Stimulated activated CD8-positive, alpha-beta memory T cell treated with anti-CD3 and anti-CD28 coated beads, Interleukin-7, amount 100 ng/mL, for 4 hours (primary cell): Measurements from ENCODE around the gene TMEM135.
"Not testable (repeated sequence)": the region's sequence is repeated elsewhere in the genome, so short reads cannot be mapped to it uniquely, and the experiment has no call there.

ENCODE experiments used
- DNase-seq, 2 donors: peaks; one replicate each; pipeline ENCODE4 v3.0.0-alpha.2; 2020; ENCODE audit warnings: low read depth in 2 of 2

TMEM135 gene

GRCh38 chr11:87141980-87142514 lies 104.3 kb downstream of the TMEM135 start:
- DNase-seq = no peak

DNA sequence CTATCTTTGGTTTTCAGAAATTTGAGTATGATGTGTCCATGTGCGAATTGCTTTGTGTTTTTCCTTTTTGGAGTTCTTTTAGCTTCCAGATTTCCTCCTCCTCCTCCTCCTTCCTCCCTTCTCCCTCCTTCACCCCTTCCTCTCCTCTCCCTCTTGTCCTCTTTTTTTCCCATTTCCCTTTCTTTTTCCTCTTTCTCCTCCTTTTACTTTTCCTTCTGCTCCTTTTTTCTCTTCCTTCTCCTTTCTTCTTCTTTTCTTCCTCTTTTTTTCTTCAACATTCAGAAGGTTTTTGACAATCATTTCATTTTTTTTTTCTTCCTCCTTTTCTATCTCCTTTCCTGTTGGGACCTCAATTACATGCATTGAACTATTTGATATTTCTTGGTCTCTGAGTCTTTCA lies 104.9 kb downstream of the TMEM135 start:
- DNase-seq = no peak

DNA sequence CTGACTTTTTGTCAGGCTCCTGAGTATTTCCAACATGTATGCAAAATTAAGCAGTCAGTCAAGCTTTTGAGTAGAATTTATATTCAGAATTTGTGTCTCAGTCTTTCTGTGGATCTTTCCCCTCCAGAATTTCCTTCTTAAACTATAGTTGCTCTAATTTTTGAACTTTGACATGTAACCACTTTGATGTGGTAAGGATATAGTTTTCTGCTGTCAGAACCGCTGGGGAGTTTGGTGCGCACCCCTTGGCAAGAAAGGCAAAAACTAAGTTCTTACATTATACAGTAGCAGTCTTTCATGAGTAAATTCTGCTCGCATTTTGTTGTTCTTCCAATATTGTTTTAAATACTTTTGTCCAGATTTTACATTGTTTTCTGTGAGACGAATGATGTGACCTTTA lies 105.9 kb downstream of the TMEM135 start:
- no peak for DNase-seq

DNA sequence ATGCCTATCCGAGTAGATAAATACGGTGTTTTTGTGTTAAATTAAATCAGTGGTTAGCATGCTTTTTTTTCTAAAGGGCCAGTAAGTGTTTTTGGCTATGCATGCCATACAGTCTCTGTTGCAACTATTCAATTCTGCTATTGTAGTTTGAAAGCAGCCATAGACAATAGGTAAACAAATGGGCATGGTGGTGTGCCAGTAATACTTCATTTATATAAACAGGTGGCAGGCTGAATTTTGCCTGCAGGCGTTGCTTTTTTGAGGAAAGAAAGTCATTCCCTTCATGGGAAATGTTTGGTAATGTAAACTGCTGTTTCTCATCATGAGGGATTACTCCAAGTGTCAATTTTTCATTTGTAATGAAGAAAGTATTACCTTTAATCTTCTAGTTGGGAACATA lies 106.5 kb downstream of the TMEM135 start:
- no peak for DNase-seq

GRCh38 chr11:87148749-87149148 lies 111.0 kb downstream of the TMEM135 start:
- no peak for DNase-seq

DNA sequence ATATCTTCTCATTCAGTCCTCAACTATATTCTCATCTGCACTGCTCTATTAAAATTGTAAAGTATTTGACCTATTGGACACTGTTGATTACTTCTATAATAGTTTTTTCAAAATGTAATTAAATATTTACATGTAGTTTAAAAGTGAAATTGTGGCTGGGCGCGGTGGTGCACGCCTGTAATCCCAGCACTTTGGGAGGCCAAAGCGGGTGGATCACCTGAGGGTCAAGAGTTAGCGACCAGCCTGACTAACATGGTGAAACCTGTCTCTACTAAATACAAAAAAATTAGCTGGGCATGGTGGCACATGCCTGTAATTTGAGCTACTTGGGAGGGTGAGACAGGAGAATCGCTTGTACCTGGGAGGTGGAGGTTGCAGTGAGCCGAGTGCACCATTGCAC lies 112.0 kb downstream of the TMEM135 start:
- not testable (repeated sequence) for DNase-seq

GRCh38 chr11:87150936-87151335 lies 113.2 kb downstream of the TMEM135 start:
- DNase-seq = no peak

- no peak for DNase-seq
These were observed 116.5 kb downstream of the TMEM135 start for GRCh38 chr11:87154246-87154645.

- DNase-seq = no peak
These were observed 119.2 kb downstream of the TMEM135 start for GRCh38 chr11:87156970-87157369.

- DNase-seq = not testable (repeated sequence)
These were observed 131.3 kb downstream of the TMEM135 start for GRCh38 chr11:87169076-87169475.

- no peak for DNase-seq
These were observed 135.7 kb downstream of the TMEM135 start for GRCh38 chr11:87173185-87174039.

DNA sequence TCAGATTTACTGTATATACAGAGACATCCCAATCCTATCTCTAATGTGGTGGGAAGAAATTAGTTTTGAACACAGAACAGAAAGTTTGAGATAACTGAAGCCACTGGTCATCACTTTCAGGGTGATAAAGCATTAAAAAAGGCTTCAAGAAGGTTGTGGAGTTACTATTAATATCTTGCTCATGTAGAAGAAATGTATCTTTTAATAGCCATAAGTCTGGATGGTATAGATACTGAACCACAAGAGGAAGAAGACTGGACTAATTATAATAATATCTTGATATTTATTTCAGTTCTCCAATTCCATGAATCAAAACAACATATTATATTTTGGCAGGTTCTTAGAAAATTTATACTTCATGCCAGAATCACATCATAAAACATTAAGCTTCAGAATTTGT lies 137.1 kb downstream of the TMEM135 start:
- DNase-seq = no peak

- no peak for DNase-seq
These were observed 138.3 kb downstream of the TMEM135 start for GRCh38 chr11:87176044-87176443.

DNA sequence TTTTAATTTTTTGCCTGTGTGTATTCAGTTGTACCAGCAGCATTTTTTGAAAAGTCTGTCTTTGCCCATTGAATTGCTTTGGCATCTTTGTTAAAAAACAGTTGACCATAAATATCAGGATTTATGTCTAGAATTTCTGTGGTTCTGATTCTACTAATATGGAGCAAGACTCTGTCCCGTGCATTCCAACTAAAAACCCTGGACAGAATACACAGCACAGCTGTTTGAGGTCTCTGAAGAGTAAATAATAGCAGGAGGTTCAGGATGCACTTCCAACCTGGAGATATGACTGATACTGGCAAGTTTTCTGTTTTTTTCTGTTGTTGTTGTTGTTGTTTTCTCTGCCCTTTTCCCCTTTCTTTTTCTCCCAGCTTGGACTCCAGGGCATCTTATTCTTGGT lies 141.9 kb downstream of the TMEM135 start:
- DNase-seq = no peak

DNA sequence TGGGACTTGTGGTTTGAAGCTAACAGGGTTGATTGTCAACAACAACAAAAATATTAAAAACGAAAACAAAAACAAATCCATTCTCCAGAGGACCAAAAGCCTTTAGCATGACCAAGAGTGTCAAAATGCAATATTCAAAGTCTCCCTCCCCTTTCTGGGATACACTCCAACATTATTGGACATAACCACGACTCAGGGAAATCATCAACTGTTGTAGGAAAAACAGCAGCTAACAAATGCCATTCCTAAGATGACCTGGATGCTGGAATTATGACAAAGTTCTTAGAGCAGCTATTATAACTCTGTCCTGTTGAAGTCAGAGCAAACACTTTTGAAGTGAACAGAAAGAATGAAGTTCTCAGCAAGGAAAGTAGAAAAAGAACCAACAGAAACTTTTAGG lies 143.0 kb downstream of the TMEM135 start:
- DNase-seq = no peak

DNA sequence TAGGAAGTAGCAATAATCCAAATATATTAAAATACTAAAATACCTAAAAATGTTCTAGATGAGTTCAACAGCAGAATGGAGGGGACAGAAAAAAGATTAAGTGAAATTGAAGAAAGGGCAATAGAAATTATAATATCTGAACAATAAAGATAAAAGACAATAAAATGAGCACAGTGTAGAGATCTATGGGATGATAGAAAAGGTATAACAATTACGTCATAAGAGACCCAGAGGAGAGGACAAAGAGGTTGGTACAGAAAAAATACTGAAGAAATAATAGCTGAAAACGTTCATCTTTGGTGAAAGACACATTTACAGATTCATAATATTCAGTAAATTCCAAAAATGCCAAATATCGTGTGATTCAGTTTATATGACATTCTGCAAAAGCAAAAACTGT lies 143.4 kb downstream of the TMEM135 start:
- DNase-seq = no peak

DNA sequence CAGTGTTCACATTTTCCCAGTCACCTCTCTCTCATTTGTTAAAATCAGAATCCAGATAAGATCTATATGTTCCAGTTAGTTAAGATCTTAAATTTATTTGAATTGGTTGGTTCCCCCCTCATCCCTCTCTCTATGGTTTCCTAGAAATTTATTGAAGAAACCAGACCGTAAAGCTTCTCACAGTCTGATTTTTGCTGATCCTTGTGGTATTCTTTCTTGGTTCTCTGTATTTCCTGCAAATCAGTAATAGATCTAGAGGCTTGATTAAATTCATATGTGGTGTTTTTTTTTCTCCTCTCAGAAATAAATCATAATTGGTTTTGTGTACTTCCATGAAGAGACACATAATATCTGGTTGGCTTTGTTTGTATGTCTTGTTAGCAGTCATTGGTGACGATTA lies 147.5 kb downstream of the TMEM135 start:
- no peak for DNase-seq

DNA sequence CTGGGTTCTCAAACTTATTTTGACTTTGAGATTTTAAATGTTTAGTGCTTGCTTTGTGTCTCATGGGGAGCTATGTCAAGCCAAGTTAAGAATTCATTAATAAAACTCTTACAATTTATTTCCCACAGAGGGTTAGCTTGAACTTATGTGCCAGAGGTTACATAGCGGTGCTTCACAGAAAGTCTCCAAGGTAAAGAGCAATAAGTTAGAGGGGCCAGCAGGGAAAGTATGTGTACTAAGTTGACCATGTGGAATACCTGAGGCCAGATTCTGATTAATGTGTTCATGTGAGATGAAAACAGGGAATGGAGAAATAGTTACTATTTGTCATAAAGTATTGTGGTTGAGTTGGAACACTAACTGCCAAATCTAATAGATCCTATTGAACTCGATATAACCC lies 149.3 kb downstream of the TMEM135 start:
- no peak for DNase-seq

DNA sequence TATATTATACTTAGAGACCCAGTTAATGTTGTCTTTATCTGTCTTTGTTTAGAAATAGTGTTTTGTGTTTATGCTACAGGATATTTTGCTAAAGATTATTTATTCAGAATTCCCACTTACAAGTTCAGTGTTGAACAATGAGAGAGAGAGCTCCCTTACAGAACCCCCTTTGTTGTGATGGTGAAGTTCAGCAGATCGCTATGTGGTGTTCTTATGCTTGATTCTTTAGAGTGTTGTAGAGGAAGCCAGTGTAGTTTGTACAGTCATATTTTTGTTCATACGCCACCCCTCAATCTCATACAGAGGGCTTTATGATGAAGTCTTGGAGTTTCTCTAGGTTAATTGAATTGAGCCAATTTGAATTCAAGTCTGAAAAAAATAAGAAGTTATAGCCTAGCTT lies 150.2 kb downstream of the TMEM135 start:
- no peak for DNase-seq

DNA sequence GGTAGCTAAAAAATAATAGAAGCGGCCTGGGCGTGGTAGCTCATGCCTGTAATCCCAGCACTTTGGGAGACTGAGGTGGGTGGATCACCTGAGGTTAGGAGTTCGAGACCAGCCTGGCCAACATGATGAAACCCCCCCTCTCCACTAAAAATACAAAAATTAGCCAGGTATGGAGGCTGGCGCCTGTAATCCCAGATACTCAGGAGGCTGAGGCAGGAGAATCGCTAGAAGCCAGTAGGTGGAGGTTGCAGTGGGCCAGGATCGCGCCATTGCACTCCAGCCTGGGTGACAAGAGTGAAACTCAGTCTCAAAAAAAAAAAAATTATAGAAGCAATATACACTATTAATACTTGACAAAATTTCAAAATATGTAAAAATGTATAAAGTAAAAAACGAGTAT lies 150.7 kb downstream of the TMEM135 start:
- DNase-seq = not testable (repeated sequence)

GRCh38 chr11:87188921-87189320 lies 151.2 kb downstream of the TMEM135 start:
- not testable (repeated sequence) for DNase-seq

GRCh38 chr11:87190071-87190470 lies 152.3 kb downstream of the TMEM135 start:
- DNase-seq = no peak

DNA sequence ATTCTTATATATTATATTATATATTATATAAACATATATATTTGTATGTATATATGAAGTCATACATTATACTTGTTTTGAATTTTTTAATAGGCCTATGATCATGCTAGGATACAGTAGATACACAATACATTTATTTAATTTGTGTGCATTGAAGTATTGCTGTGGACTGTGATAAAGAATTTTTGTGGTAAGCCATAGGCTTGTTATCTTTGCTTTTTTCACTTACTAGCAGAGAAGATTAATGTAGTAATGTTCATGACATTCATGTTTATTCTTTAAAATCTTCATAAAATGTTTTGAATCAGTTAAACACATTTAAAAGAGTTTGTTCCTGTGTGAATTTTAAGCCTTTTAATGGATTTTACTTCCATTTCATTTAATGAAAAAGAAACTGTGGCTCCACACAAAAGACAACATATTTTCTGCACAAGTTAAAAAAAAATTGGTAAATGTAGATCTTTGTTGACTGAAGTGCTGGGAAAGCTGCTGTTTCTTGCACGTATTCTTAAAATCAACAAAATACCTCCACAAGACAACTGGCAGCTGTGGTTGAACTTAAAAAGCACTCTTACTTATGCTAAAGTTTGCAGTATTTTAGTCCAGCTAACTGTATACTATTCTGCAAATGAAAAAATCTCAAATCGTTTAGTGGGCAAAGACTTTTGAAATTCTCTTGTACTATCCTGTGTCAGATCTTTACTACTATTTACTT lies 156.2 kb downstream of the TMEM135 start:
- no peak for DNase-seq
